ENCODE data around the gene SPDYE1. TPM values are rescaled to one million over a fixed set of nuclear protein-coding genes. Genes with fewer than 3 reads are reported as not detected.

Gene SPDYE1
- total and polyA plus RNA-seq, 2 of the 13 experiments (the other 11 are each of a cell fraction or from before 2014, with no cell fraction given): not detected

DNA sequence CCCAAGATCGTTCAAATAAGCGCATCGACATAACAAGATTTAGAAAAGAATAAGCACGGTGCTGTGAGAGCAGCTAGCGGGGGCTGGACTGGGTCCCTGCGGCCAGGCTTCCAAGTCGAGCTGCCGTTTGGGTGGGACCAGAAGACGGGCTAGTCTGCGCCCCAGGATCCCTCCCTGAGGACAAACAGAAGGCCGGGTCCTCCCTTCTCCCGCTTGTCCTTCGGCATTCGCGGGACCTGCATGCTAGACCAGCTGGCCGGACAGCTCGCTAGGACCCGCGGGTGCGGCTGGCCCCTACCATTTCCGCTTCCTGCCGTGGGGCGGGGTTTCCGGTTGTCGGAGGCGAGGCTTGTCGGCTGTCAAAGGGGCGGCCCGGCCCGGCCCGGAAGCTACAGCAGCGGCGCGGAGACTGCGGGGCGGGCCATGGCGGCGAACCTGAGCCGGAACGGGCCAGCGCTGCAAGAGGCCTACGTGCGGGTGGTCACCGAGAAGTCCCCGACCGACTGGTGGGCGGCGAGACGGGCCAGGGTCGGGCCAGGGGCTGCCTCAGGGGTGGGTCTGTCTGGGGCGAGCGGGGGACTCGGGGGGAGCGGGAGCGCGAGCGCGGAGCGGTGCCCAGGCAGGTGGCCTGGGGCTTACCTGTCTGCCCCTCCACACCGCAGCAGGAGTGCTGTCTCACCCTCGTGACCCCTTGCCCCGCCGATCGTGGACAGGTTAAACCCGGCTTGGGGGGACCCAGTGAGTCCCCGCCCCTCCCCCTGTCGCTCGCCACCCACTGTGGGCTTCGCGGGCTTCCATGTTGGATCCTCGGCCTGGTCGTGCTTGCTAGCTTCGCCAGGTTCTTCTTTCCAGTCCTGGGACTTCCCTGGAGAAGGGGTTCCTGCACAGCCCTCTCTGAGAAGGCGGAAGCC lies 46.9 kb downstream of the SPDYE1 start, which contains the start of gene DBNL (continued):
- TF ChIP-seq CEBPZ (IDR thresholded peaks at IDR 0.05; ENCODE audit: low read length): no peak
- TF ChIP-seq ZSCAN9 (CRISPR knock-in tag; IDR thresholded peaks at IDR 0.05; ENCODE audit: borderline replicate concordance): peak; percentile 25; the same call in 1 of the 2 replicates
- no peak for TF ChIP-seq MATR3 (CRISPR knock-in tag; IDR thresholded peaks at IDR 0.05)
- TF ChIP-seq, protein P1, sequence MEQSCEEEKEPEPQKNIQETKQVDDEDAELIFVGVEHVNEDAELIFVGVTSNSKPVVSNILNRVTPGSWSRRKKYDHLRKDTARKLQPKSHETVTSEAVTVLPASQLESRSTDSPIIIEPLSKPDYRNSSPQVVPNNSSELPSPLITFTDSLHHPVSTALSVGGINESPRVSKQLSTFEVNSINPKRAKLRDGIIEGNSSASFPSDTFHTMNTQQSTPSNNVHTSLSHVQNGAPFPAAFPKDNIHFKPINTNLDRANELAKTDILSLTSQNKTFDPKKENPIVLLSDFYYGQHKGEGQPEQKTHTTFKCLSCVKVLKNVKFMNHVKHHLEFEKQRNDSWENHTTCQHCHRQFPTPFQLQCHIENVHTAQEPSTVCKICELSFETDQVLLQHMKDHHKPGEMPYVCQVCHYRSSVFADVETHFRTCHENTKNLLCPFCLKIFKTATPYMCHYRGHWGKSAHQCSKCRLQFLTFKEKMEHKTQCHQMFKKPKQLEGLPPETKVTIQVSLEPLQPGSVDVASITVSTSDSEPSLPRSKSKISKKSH (CRISPR knock-in tag; IDR thresholded peaks at IDR 0.05; ENCODE audit: borderline replicate concordance): peak; percentile 86
- peak; percentile 61; the same call in 1 of the 2 replicates for TF ChIP-seq KDM5B (CRISPR knock-in tag; IDR thresholded peaks at IDR 0.05; ENCODE audit: borderline replicate concordance)
- no peak for TF ChIP-seq ZNF10 (CRISPR knock-in tag; IDR thresholded peaks at IDR 0.05; ENCODE audit: borderline replicate concordance, low read depth)
- TF ChIP-seq, protein P2, sequence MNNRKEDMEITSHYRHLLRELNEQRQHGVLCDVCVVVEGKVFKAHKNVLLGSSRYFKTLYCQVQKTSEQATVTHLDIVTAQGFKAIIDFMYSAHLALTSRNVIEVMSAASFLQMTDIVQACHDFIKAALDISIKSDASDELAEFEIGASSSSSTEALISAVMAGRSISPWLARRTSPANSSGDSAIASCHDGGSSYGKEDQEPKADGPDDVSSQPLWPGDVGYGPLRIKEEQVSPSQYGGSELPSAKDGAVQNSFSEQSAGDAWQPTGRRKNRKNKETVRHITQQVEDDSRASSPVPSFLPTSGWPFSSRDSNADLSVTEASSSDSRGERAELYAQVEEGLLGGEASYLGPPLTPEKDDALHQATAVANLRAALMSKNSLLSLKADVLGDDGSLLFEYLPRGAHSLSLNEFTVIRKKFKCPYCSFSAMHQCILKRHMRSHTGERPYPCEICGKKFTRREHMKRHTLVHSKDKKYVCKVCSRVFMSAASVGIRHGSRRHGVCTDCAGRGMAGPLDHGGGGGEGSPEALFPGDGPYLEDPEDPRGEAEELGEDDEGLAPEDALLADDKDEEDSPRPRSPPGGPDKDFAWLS (CRISPR knock-in tag; IDR thresholded peaks at IDR 0.05; ENCODE audit: borderline replicate concordance): no peak
- TF ChIP-seq FOXM1 (CRISPR knock-in tag; IDR thresholded peaks at IDR 0.05): no peak
- TF ChIP-seq ISL2 (CRISPR knock-in tag; IDR thresholded peaks at IDR 0.05): peak; percentile 73; the same call in 1 of the 2 replicates
- TF ChIP-seq ZNF83 (CRISPR knock-in tag; IDR thresholded peaks at IDR 0.05; ENCODE audit: borderline replicate concordance): peak; percentile 69; the same call in 1 of the 2 replicates
- no peak for TF ChIP-seq TEAD2 (CRISPR knock-in tag; IDR thresholded peaks at IDR 0.05)
- TF ChIP-seq, protein P3, sequence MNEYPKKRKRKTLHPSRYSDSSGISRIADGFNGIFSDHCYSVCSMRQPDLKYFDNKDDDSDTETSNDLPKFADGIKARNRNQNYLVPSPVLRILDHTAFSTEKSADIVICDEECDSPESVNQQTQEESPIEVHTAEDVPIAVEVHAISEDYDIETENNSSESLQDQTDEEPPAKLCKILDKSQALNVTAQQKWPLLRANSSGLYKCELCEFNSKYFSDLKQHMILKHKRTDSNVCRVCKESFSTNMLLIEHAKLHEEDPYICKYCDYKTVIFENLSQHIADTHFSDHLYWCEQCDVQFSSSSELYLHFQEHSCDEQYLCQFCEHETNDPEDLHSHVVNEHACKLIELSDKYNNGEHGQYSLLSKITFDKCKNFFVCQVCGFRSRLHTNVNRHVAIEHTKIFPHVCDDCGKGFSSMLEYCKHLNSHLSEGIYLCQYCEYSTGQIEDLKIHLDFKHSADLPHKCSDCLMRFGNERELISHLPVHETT (CRISPR knock-in tag; conservative IDR thresholded peaks at IDR 0.05): no peak
- TF ChIP-seq, protein P4, sequence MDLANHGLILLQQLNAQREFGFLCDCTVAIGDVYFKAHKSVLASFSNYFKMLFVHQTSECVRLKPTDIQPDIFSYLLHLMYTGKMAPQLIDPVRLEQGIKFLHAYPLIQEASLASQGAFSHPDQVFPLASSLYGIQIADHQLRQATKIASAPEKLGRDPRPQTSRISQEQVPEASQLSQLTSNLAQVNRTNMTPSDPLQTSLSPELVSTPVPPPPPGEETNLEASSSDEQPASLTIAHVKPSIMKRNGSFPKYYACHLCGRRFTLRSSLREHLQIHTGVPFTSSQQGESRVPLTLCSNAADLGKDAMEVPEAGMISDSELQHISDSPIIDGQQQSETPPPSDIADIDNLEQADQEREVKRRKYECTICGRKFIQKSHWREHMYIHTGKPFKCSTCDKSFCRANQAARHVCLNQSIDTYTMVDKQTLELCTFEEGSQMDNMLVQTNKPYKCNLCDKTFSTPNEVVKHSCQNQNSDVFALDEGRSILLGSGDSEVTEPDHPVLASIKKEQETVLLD (CRISPR knock-in tag; IDR thresholded peaks at IDR 0.05; ENCODE audit: low read depth): peak; percentile 68
